Dedifferentiated amniotic fluid mesenchymal stem cell (primary cell): ENCODE results near the gene ARL6.
"Not testable (repeated sequence)": the region's sequence is repeated elsewhere in the genome, so short reads cannot be mapped to it uniquely, and the experiment has no call there.

Experiments
- DNase-seq: peaks from one replicate; pipeline ENCODE4 v3.0.0-alpha.2; 2016; ENCODE audit errors: extremely low spot score

Gene ARL6

GRCh38 chr3:97821287-97821773, 56.8 kb downstream of the ARL6 start:
- peak; percentile 56 for DNase-seq

DNA sequence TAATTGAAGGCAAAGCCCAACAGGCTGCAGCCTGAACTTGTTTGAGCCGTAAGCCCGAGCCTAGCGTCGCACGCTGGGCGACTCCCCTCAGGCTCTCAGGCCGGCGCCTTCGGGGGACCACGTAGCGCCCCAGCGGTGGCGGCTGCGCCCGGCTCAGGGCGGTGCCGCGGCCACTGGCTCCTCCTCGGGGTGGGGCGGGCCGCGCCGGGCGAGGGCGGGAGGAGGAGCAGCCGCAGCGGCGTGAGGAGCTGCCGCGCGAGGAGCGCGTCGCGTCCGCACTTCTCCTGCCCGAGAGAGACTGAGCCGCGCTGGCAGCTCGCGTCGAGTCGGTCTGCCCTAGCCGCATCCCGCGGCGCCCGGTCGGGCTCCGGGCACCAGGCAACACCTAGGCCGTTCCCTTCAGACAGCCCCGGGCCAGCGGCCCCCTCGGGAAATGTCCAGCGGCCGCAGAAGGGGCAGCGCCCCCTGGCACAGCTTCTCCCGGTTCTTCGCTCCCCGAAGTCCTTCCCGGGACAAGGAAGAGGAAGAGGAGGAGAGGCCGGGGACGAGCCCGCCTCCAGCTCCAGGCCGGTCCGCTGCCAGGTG, 57.3 kb downstream of the ARL6 start, which contains the start of gene CRYBG3:
CRYBG3 (plus strand) TSS at position 238 of the 585 bp plus-strand sequence; CDS start at position 434, 196 bp downstream.
- DNase-seq, result peak; percentile 68

DNA sequence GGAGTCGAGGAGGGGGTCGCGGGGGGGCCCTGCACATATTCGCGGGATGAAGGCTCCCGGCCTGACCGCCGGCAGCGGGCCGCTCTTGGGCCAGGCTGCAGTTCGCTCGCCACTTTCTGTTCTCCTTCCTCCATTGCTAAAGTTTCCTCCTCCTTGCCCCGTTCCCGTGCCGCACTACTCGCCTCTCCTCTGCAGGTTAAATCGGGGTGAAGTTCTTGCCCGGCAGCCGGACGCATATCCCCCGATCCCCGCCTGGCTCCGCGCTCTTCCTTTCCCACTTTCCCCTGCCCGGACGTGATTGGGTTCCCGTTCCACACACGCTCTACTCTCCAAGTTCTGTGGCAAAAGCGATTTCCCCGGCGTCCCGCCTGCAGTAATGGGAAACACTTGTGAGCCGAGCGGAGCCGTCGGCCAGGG, 57.8 kb downstream of the ARL6 start:
- peak; percentile 65 for DNase-seq

GRCh38 chr3:97823046-97824004, 58.8 kb downstream of the ARL6 start:
- DNase-seq, result no peak

DNA sequence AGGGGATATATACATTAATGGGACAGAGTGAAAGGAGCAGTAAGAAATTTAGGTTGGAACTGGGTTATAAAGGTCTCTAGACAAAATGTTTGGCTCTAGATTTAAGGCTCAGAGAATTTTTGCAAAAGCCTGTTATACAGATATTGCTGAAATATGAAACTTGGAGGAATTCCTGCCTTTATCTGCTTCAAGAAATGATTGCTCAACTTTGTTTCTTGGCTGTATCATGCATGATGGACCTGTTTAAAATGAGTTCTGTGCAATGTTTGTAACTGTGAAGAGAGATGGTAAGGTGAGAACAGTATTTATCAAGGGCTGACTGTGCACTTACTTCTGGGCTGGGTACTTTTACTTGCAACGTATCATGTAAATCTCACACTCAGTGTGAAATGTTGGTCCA, 60.5 kb downstream of the ARL6 start:
- no peak for DNase-seq

- no peak for DNase-seq
These were observed 63.3 kb downstream of the ARL6 start for GRCh38 chr3:97827741-97828471.

GRCh38 chr3:97829198-97829597, 64.6 kb downstream of the ARL6 start:
- no peak for DNase-seq

GRCh38 chr3:97830638-97831037, 66.1 kb downstream of the ARL6 start:
- DNase-seq, result no peak

DNA sequence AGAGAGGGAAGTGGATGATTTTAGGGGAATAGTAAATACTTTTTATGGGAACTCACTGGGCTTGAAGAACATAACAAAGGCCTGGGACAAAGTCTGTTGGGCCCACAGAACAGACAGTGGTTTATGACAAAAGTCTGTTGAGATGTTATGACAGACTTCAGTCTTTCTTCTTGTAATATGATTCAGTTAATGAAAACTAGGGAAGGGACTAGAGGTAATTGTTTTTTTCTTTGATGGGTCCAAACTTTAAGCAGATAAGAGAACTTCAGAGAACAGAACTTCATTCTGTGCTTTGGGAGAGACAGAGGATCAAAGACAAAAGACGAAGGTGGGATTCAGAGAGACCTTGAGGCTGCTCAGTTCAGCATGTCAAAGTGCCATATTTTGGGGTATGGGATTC, 66.6 kb downstream of the ARL6 start:
- no peak for DNase-seq

GRCh38 chr3:97833184-97833583, 68.6 kb downstream of the ARL6 start:
- DNase-seq, result not testable (repeated sequence)

- no peak for DNase-seq
These were observed 71.2 kb downstream of the ARL6 start for GRCh38 chr3:97835761-97836160.

GRCh38 chr3:97838393-97838792, 73.8 kb downstream of the ARL6 start:
- no peak for DNase-seq

DNA sequence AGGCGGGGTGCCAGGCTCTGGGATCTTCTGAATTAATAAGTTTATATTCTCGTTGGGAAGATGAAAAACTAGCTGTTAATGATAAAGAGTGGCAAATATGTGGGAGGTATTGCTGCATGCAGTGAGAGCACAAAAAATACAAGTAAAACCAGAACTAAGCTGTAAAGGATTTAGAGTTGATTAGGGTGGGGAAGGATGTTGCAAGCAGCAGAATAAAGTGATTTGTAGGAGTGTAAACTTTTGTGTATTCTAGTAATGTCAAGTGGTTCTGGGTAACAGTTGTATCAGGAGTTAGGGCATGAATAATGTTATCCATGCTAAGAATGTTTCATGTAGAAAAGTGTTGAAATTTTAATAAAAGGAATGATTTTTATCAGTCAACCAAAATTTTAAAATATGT, 75.4 kb downstream of the ARL6 start:
- no peak for DNase-seq

- DNase-seq, result no peak
These were observed 76.7 kb downstream of the ARL6 start for GRCh38 chr3:97841304-97841703.

DNA sequence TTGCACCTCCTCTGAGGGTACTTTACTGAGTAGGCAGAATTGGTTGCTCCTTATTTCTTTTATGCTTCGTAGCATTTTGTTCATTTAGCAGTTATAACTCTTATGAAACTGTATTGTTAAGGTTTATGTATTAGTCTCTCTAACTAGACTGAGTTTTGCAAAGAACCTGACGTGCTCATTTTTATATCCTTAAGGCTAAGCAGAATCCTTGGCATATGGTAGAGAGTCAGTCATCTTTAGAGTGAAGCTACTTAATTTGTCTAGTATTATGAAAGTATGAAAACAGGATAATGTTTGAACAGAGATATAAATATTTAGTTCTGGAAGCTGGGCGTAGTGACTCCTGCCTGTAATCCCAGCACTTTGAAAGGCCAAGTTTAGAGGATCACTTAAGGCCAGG, 77.4 kb downstream of the ARL6 start:
- DNase-seq, result no peak

GRCh38 chr3:97848779-97849178, 84.2 kb downstream of the ARL6 start:
- no peak for DNase-seq
